ENCODE data around the gene OBSCN.

Gene OBSCN

GRCh38 chr1:228362884-228363450 lies 155.1 kb downstream of the OBSCN start:
- DNase-seq: no peak

GRCh38 chr1:228363686-228364067 lies 155.8 kb downstream of the OBSCN start:
- DNase-seq: no peak

GRCh38 chr1:228364068-228364705 lies 156.3 kb downstream of the OBSCN start:
- DNase-seq: no peak

- DNase-seq: no peak
Observed at GRCh38 chr1:228364706-228365213, 156.9 kb downstream of the OBSCN start.

GRCh38 chr1:228365271-228366061 lies 157.6 kb downstream of the OBSCN start:
- no peak for DNase-seq

- no peak for DNase-seq
Observed at GRCh38 chr1:228366062-228366865, 158.4 kb downstream of the OBSCN start.

GRCh38 chr1:228366866-228367741 lies 159.3 kb downstream of the OBSCN start:
- no peak for DNase-seq

- no peak for DNase-seq
Observed at GRCh38 chr1:228367798-228368791, 160.3 kb downstream of the OBSCN start.

- DNase-seq: no peak
Observed at GRCh38 chr1:228368801-228369607, 161.2 kb downstream of the OBSCN start.

- no peak for DNase-seq
Observed at GRCh38 chr1:228369608-228370438, 162.0 kb downstream of the OBSCN start.

- DNase-seq: no peak
Observed at GRCh38 chr1:228370439-228370940, 162.6 kb downstream of the OBSCN start.

- no peak for DNase-seq
Observed at GRCh38 chr1:228370941-228371740, 163.3 kb downstream of the OBSCN start.

GRCh38 chr1:228371741-228372182 lies 163.9 kb downstream of the OBSCN start:
- no peak for DNase-seq

- no peak for DNase-seq
Observed at GRCh38 chr1:228372183-228373003, 164.5 kb downstream of the OBSCN start.

GRCh38 chr1:228373004-228373680 lies 165.3 kb downstream of the OBSCN start:
- DNase-seq: no peak
